Adrenal gland (tissue), 12 donors: ENCODE data around the gene MBNL3. TPM values are rescaled to one million over a fixed set of nuclear protein-coding genes. Genes with fewer than 3 reads are reported as not detected.

Experiments used
- DNase-seq, 7 donors: peaks; one replicate each; pipeline ENCODE4 v3.0.0-alpha.2; 2019 to 2020
- H3K27ac ChIP-seq, 5 donors: fragments of 200-600 bp; sonication (generic) in 4 of 5; 1 replicate in 3 of 5; 2 replicates in 2 of 5; pipeline versions ENCODE4 v1.5.1 to v1.8.0; 2016 to 2020; ENCODE audit warnings: mild to moderate bottlenecking in 1 of 5
- H3K27me3 ChIP-seq: fragments of 200-600 bp; 2 replicates; pipeline ENCODE4 v1.8.0; 2021
- H3K36me3 ChIP-seq, 2 donors: fragments of 200-600 bp; replicated peaks in 1 of 2; 1 replicate in 1 of 2; 2 replicates in 1 of 2; pipeline versions ENCODE4 v1.5.1 to v1.8.0; 2018 to 2022
- H3K4me1 ChIP-seq, 2 donors: fragments of 200-600 bp; replicated peaks in 1 of 2; 1 replicate in 1 of 2; 2 replicates in 1 of 2; pipeline versions ENCODE4 v1.5.1 to v1.8.0; 2018 to 2021
- H3K4me3 ChIP-seq, 4 donors: fragments of 200-600 bp; sonication (generic) in 3 of 4; one replicate each; pipeline ENCODE4 v1.5.1; 2016 to 2018
- H3K9me3 ChIP-seq, 3 donors: fragments of 200-600 bp; sonication (generic) in 1 of 3; replicated peaks in 1 of 3; 1 replicate in 2 of 3; 2 replicates in 1 of 3; pipeline versions ENCODE4 v1.5.1 to v1.8.0; 2016 to 2021
- POLR2A ChIP-seq, 2 donors: fragments of 450-650 bp; IDR thresholded peaks; one replicate each; pipeline ENCODE4 v1.6.1; 2017; ENCODE audit warnings: antibody characterized with exemption in 2 of 2, mild to moderate bottlenecking in 2 of 2, moderate library complexity in 1 of 2
- WGBS, 4 donors: extraction: QIAGEN DNeasy Blood & Tissue Kit in 2 of 4; methylation state at CpG; one replicate each; pipeline versions ENCODE4 v1.1.5 to v1.1.7; 2013 to 2017; 5-methylcytosine and 5-hydroxymethylcytosine counted together
- intact Hi-C, 2 donors: fragments of 100-400 bp; cut with DNase I; formaldehyde crosslinking; loops; one replicate each; pipeline versions ENCODE4 v1.14.1 to v1.15.0; 2022 to 2023
- polyA plus RNA-seq, 3 donors: library from polyadenylated mRNA; stranded (reverse); fragments of 200-250 nt in 2 of 3; fragments of 350-450 nt in 1 of 3; fragmentation: Illumina TruSeq in 1 of 3; extraction: RNeasy Lipid Tissue Mini Kit (QIAGEN cat#74804) in 1 of 3; gene quantifications; one replicate each; pipeline ENCODE4 v1.2.3, GENCODE V29; 2013 to 2014
- total RNA-seq, 9 donors: library from RNA; depleted of rRNA in 4 of 9; stranded (reverse); fragments of >200 nt in 4 of 9; fragments of 120-200 nt in 1 of 9; fragmentation: NEBNext Ultra II Directional in 1 of 9; extraction: Animal tissue kit (Norgen Biotek cat#: 25700) in 1 of 9; gene quantifications; one replicate each; pipeline versions ENCODE4 v1.1.0 to v1.2.4, GENCODE V29; 2013 to 2023
- TF ChIP-seq, protein P1 (sequence below), 6 experiments: fragments of 450-650 bp in 4 of 6; fragments of 200-600 bp in 2 of 6; sonication (generic) in 1 of 6; IDR thresholded peaks; 1 replicate in 5 of 6; 2 replicates in 1 of 6; pipeline versions ENCODE4 v1.5.1 to v1.8.0; 2016 to 2021; ENCODE audit warnings: antibody characterized with exemption in 6 of 6, mild to moderate bottlenecking in 2 of 6, moderate library complexity in 1 of 6
- donor health status: healthy with polysubstance abuse.
- donor health status: Bipolar disorder and iron deficiency.
- donor health status: DM: yes; HTN: yes; CAD: no.
- donor health status: DM: no; HTN: no; CAD: no.
- donor health status: DM: no; HTN: no; CAD: no.
- donor health status: DM: yes; HTN: yes; CAD: no.

MBNL3 gene
- total and polyA plus RNA-seq, 12 donors: 2.4 to 166 (median 53.2) TPM

DNA sequence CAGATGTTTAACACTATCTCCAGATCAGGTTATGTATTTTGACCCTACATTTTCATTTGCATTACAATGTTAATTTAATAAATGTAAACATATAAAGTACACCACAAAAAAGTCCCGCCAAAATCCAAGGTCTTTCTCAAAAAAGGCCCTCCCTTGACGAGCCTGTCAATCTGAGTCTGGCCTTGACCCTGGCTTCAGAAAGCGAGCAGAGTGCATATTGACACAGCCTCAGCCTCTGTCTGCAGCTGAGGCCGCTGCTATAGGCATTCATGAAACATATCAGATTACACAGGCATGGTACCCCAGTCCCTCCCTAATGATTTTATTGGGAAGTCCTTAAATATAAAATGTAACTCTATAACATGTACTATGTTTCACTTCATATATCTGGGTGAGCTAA, 6.2 kb downstream of the MBNL3 start:
- TF ChIP-seq, protein P1, sequence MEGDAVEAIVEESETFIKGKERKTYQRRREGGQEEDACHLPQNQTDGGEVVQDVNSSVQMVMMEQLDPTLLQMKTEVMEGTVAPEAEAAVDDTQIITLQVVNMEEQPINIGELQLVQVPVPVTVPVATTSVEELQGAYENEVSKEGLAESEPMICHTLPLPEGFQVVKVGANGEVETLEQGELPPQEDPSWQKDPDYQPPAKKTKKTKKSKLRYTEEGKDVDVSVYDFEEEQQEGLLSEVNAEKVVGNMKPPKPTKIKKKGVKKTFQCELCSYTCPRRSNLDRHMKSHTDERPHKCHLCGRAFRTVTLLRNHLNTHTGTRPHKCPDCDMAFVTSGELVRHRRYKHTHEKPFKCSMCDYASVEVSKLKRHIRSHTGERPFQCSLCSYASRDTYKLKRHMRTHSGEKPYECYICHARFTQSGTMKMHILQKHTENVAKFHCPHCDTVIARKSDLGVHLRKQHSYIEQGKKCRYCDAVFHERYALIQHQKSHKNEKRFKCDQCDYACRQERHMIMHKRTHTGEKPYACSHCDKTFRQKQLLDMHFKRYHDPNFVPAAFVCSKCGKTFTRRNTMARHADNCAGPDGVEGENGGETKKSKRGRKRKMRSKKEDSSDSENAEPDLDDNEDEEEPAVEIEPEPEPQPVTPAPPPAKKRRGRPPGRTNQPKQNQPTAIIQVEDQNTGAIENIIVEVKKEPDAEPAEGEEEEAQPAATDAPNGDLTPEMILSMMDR (IDR thresholded peaks at IDR 0.05): no peak
- TF ChIP-seq POLR2A (IDR thresholded peaks at IDR 0.05): no peak

DNA sequence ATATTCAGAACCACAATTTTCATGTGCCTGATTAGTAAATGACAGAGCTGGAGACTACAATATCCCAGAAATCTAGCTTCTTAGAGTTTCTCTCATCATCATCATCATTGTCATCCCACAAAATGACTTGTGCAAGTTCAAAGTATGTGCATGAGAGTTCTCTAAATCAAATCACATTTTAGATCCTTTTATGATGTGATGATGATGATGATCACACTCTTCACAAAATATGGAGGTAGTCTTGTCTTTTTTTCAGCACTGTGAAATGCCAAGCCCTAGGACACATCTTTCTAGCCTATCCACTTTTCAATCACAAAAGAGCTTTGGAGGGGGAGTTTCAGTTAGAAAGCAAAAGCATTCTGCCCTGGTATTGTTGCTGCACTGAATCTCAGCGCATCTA, 7.4 kb downstream of the MBNL3 start:
- no peaks in the 10 kb centered on the region for H3K9me3 ChIP-seq
- peak overlapping the region in 3 of 5 donors; percentile 16 to 74 (median 55) for H3K27ac ChIP-seq
- H3K36me3 ChIP-seq: no peaks in the 10 kb centered on the region
- TF ChIP-seq, protein P1 (IDR thresholded peaks at IDR 0.05): no peak
- no peak for TF ChIP-seq POLR2A (IDR thresholded peaks at IDR 0.05)
- 0 to 100% (median 78%) methylated on average over 1 of the region's 1 CpG for WGBS, 4 donors
- intact Hi-C loops: loop anchor here in 1 of 2 donors (10.0 kb wide), 1 partner anchor 113 kb away; no protein-coding TSS in a partner anchor
- peaks cover 0 to 44% of the 10 kb centered on the region in 2 donors for H3K4me1 ChIP-seq
- H3K4me3 ChIP-seq: no peak overlapping the region
- H3K27me3 ChIP-seq: no peaks in the 10 kb centered on the region
- DNase-seq: no peak

More for the DNA sequence above, 6.2 kb downstream of the MBNL3 start:
- WGBS, 4 donors: 36 to 59% (median 49%) methylated on average over 2 to 4 of the region's 4 CpGs
- intact Hi-C loops: loop anchor here in 1 of 2 donors (10.0 kb wide), 1 partner anchor 112 kb away; no protein-coding TSS in a partner anchor
- H3K36me3 ChIP-seq: no peaks in the 10 kb centered on the region
- H3K4me3 ChIP-seq: no peak overlapping the region
- DNase-seq: no peak
- no peaks in the 10 kb centered on the region for H3K27me3 ChIP-seq
- peaks cover 0 to 54% of the 10 kb centered on the region in 2 donors for H3K4me1 ChIP-seq
- H3K9me3 ChIP-seq: no peaks in the 10 kb centered on the region
- no peak overlapping the region for H3K27ac ChIP-seq

DNA sequence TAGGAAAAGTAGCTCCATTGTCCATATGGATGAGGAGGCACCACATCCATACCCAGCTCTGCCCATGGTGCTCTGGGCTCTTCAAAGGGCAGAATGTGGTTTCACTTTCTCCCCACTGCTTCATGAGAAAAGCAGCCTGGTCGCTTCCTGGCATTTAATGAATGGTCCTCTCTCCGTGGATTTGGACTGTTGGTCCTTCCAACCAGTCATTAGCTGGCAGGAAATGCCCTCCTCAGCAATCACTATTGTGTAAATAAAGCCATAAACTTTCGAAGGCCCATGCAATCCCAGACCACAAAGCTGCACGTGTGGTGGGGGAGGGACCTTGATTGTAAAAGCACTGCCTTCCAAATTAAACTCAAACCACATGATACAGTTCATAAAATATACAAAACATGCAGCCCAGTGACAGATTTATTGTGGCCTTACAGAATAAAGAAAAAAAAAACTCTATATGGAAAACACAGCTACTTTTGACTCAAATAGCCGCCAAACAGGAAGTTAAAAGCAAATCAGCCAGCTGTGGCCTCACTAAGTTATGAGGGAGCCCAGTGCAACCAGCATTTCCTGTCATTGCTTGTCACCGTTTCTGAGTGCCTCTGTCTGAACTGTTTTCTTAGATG, 8.1 kb downstream of the MBNL3 start:
- DNase-seq: peak in 5 of 7 donors; percentile 21 to 49 (median 23)
- 3 to 21% (median 9%) methylated on average over 3 to 6 of the region's 6 CpGs for WGBS, 4 donors
- Histone ChIP-seq H3K4me3 (peak overlapping the region in 1 of 4 donors; percentile 27), H3K4me1 (peaks cover 0 to 36% of the 10 kb centered on the region in 2 donors), H3K27me3 (no peaks in the 10 kb centered on the region), H3K27ac (peak overlapping the region; percentile 32 to 79 (median 55)), H3K36me3 (no peaks in the 10 kb centered on the region), H3K9me3 (no peaks in the 10 kb centered on the region)
- TF ChIP-seq POLR2A (IDR thresholded peaks at IDR 0.05): no peak
- TF ChIP-seq, protein P1 (IDR thresholded peaks at IDR 0.05): no peak
- intact Hi-C loops: loop anchor here in 1 of 2 donors (10.0 kb wide), 1 partner anchor 114 kb away; no protein-coding TSS in a partner anchor

DNA sequence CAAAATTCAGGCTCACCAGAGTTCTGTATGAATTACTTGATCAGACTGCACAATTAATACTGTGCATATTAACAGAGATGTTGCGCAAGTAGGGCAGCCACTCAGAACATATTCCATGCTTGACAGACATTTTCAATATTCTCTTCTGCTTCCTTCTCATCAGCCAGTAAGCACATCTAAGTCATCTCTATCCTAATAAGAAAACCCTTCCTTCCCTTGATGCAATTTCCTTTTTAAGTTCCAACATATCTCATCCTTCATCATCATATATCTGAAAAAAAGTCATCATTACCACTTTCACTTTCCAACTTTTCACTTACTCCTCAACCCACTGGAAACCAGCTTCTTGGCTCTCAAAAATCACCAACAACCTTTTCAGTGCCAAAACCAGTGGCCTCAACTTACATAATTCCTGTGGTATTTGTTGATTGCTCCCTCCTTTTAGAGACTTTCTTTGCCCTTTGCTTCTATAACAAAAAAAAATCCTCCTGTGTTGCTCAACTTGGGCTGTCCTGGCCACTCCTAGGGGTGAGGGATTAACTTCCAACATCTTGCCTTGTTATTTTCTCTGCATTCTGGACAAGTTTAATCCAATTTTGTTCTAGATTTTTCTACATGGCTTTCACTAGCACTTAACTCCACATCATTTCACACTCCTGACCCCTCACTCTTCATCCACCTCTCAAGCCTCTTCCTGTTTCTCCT, 14.1 kb downstream of the MBNL3 start:
- H3K27me3 ChIP-seq: no peaks in the 10 kb centered on the region
- WGBS, 4 donors: 91 to 100% (median 99%) methylated on average over 1 of the region's 1 CpG
- H3K36me3 ChIP-seq: no peaks in the 10 kb centered on the region
- no peak for DNase-seq
- no peak overlapping the region for H3K27ac ChIP-seq
- intact Hi-C loops: no loop called here
- H3K4me3 ChIP-seq: no peak overlapping the region
- peaks cover under 1 to 5% of the 10 kb centered on the region in 2 donors for H3K4me1 ChIP-seq
- H3K9me3 ChIP-seq: no peaks in the 10 kb centered on the region
- TF ChIP-seq POLR2A (IDR thresholded peaks at IDR 0.05): no peak
- TF ChIP-seq, protein P1 (IDR thresholded peaks at IDR 0.05): no peak
